Activated naive CD4-positive, alpha-beta T cell treated with anti-CD3 and anti-CD28 coated beads, Interleukin-2, amount 50 U/mL, for 24 hours (primary cell): ENCODE results near the gene STX16.

Experiments used
- H3K27ac Mint-ChIP-seq: one replicate; pipeline ENCODE4 v1.8.0; 2021; ENCODE audit warnings: mild to moderate bottlenecking, mixed read lengths
- H3K27me3 Mint-ChIP-seq: one replicate; pipeline ENCODE4 v1.8.0; 2021; ENCODE audit warnings: mixed read lengths
- H3K36me3 Mint-ChIP-seq: one replicate; pipeline ENCODE4 v1.8.0; 2021; ENCODE audit warnings: mixed read lengths
- H3K4me1 Mint-ChIP-seq: one replicate; pipeline ENCODE4 v1.8.0; 2021; ENCODE audit warnings: mixed read lengths
- H3K4me3 Mint-ChIP-seq: one replicate; pipeline ENCODE4 v1.8.0; 2021; ENCODE audit warnings: mild to moderate bottlenecking, mixed read lengths
- H3K9me3 Mint-ChIP-seq: one replicate; pipeline ENCODE4 v1.8.0; 2021; ENCODE audit warnings: mixed read lengths

STX16 gene

GRCh38 chr20:58700823-58701222 lies 49.7 kb downstream of the STX16 start:
- Mint-ChIP-seq H3K9me3 (no peaks in the 10 kb centered on the region), H3K4me1 (no peaks in the 10 kb centered on the region), H3K4me3 (no peak overlapping the region)

GRCh38 chr20:58701431-58702160 lies 50.5 kb downstream of the STX16 start:
- Mint-ChIP-seq H3K36me3 (peaks cover 5% of the 10 kb centered on the region), H3K4me3 (no peak overlapping the region), H3K9me3 (no peaks in the 10 kb centered on the region), H3K4me1 (no peaks in the 10 kb centered on the region), H3K27ac (no peak overlapping the region), H3K27me3 (no peaks in the 10 kb centered on the region)

More at GRCh38 chr20:58700823-58701222, 49.7 kb downstream of the STX16 start:
- Mint-ChIP-seq H3K36me3 (peaks cover 5% of the 10 kb centered on the region), H3K27ac (no peak overlapping the region), H3K27me3 (no peaks in the 10 kb centered on the region)

- peaks cover 5% of the 10 kb centered on the region for H3K36me3 Mint-ChIP-seq
- no peaks in the 10 kb centered on the region for H3K4me1 Mint-ChIP-seq
- H3K27ac Mint-ChIP-seq = no peak overlapping the region
These were observed 51.1 kb downstream of the STX16 start for GRCh38 chr20:58702161-58702510.

GRCh38 chr20:58702859-58703648 lies 52.0 kb downstream of the STX16 start:
- no peak overlapping the region for H3K27ac Mint-ChIP-seq
- H3K4me1 Mint-ChIP-seq = no peaks in the 10 kb centered on the region
- H3K4me3 Mint-ChIP-seq = no peak overlapping the region
- H3K36me3 Mint-ChIP-seq = peaks cover 5% of the 10 kb centered on the region
- H3K9me3 Mint-ChIP-seq = no peaks in the 10 kb centered on the region
- H3K27me3 Mint-ChIP-seq = no peaks in the 10 kb centered on the region

More at GRCh38 chr20:58702161-58702510, 51.1 kb downstream of the STX16 start:
- no peaks in the 10 kb centered on the region for H3K27me3 Mint-ChIP-seq
- H3K9me3 Mint-ChIP-seq = no peaks in the 10 kb centered on the region
- H3K4me3 Mint-ChIP-seq = no peak overlapping the region

- H3K4me3 Mint-ChIP-seq = no peak overlapping the region
These were observed 52.8 kb downstream of the STX16 start for GRCh38 chr20:58703765-58704371.

GRCh38 chr20:58705208-58705926 lies 54.3 kb downstream of the STX16 start:
- Mint-ChIP-seq H3K36me3 (peaks cover 5% of the 10 kb centered on the region), H3K27me3 (no peaks in the 10 kb centered on the region), H3K4me1 (no peaks in the 10 kb centered on the region), H3K9me3 (no peaks in the 10 kb centered on the region), H3K27ac (no peak overlapping the region), H3K4me3 (no peak overlapping the region)

More at GRCh38 chr20:58703765-58704371, 52.8 kb downstream of the STX16 start:
- H3K4me1 Mint-ChIP-seq = no peaks in the 10 kb centered on the region
- no peaks in the 10 kb centered on the region for H3K9me3 Mint-ChIP-seq
- peaks cover 5% of the 10 kb centered on the region for H3K36me3 Mint-ChIP-seq
- H3K27ac Mint-ChIP-seq = no peak overlapping the region
- no peaks in the 10 kb centered on the region for H3K27me3 Mint-ChIP-seq

GRCh38 chr20:58706150-58706892 lies 55.2 kb downstream of the STX16 start:
- Mint-ChIP-seq H3K4me1 (no peaks in the 10 kb centered on the region), H3K36me3 (peaks cover 4% of the 10 kb centered on the region), H3K27ac (no peak overlapping the region), H3K9me3 (no peaks in the 10 kb centered on the region), H3K27me3 (no peaks in the 10 kb centered on the region), H3K4me3 (no peak overlapping the region)

GRCh38 chr20:58706975-58707681 lies 56.0 kb downstream of the STX16 start:
- H3K27ac Mint-ChIP-seq = no peak overlapping the region
- no peak overlapping the region for H3K4me3 Mint-ChIP-seq
- no peaks in the 10 kb centered on the region for H3K9me3 Mint-ChIP-seq
- H3K4me1 Mint-ChIP-seq = no peaks in the 10 kb centered on the region
- H3K36me3 Mint-ChIP-seq = peaks cover 4% of the 10 kb centered on the region
- H3K27me3 Mint-ChIP-seq = no peaks in the 10 kb centered on the region

GRCh38 chr20:58707770-58708169 lies 56.7 kb downstream of the STX16 start:
- Mint-ChIP-seq H3K27me3 (no peaks in the 10 kb centered on the region), H3K4me3 (no peak overlapping the region), H3K36me3 (peaks cover 1% of the 10 kb centered on the region), H3K9me3 (no peaks in the 10 kb centered on the region), H3K27ac (no peak overlapping the region), H3K4me1 (no peaks in the 10 kb centered on the region)

- H3K27me3 Mint-ChIP-seq = no peaks in the 10 kb centered on the region
- peak overlapping the region; percentile 30 for H3K27ac Mint-ChIP-seq
- H3K4me3 Mint-ChIP-seq = no peak overlapping the region
- no peaks in the 10 kb centered on the region for H3K4me1 Mint-ChIP-seq
- no peaks in the 10 kb centered on the region for H3K9me3 Mint-ChIP-seq
- H3K36me3 Mint-ChIP-seq = peaks cover 1% of the 10 kb centered on the region
These were observed 57.3 kb downstream of the STX16 start for GRCh38 chr20:58708246-58708931.

GRCh38 chr20:58709013-58709702 lies 58.1 kb downstream of the STX16 start:
- Mint-ChIP-seq H3K4me3 (no peak overlapping the region), H3K4me1 (no peaks in the 10 kb centered on the region), H3K27ac (no peak overlapping the region), H3K36me3 (peaks cover 1% of the 10 kb centered on the region), H3K9me3 (no peaks in the 10 kb centered on the region), H3K27me3 (no peaks in the 10 kb centered on the region)

- Mint-ChIP-seq H3K9me3 (no peaks in the 10 kb centered on the region), H3K27ac (no peak overlapping the region), H3K4me3 (no peak overlapping the region)
These were observed 58.6 kb downstream of the STX16 start for GRCh38 chr20:58709703-58710039.

GRCh38 chr20:58710481-58711265 lies 59.6 kb downstream of the STX16 start:
- Mint-ChIP-seq H3K36me3 (peaks cover 1% of the 10 kb centered on the region), H3K27ac (no peak overlapping the region), H3K4me3 (no peak overlapping the region), H3K9me3 (no peaks in the 10 kb centered on the region), H3K27me3 (no peaks in the 10 kb centered on the region), H3K4me1 (no peaks in the 10 kb centered on the region)

More at GRCh38 chr20:58709703-58710039, 58.6 kb downstream of the STX16 start:
- no peaks in the 10 kb centered on the region for H3K27me3 Mint-ChIP-seq
- H3K36me3 Mint-ChIP-seq = peaks cover 1% of the 10 kb centered on the region
- H3K4me1 Mint-ChIP-seq = no peaks in the 10 kb centered on the region
